CD1c-positive myeloid dendritic cell (primary cell): ENCODE results near the gene RPP30.

ENCODE experiments used
- DNase-seq: peaks from one replicate; pipeline ENCODE4 v3.0.0-alpha.2; 2016; ENCODE audit errors: extremely low spot score

RPP30 gene

GRCh38 chr10:90916392-90917237 lies 44.8 kb downstream of the RPP30 start:
- DNase-seq = no peak

- no peak for DNase-seq
Measured at GRCh38 chr10:90917238-90917967, 45.6 kb downstream of the RPP30 start.

DNA sequence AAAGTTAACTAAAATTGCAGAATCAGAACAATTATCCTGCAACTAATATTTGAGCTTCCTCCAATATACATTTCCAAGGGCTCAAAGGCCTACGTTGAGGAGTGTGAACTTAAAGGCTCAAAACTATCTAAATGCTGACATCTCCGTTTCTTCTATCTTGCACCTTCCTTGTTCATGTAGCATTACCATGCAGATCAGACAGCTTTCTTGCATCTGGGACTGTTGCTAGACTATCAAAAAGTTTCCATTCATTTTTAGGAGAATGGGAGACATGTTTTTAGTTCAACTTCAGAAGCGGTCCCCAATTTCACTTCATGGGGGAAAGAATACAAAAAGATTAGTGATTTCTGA lies 46.2 kb downstream of the RPP30 start:
- DNase-seq = no peak

- no peak for DNase-seq
Measured at GRCh38 chr10:90919683-90920574, 48.2 kb downstream of the RPP30 start.

GRCh38 chr10:90920986-90921666 lies 49.4 kb downstream of the RPP30 start, which contains the start of gene ANKRD1:
Gene ANKRD1 (minus strand): TSS chr10:90921087. CDS start chr10:90921027, 60 bp downstream.
- DNase-seq = no peak

- DNase-seq = no peak
Measured at GRCh38 chr10:90921906-90922305, 50.1 kb downstream of the RPP30 start.

- DNase-seq = no peak
Measured at GRCh38 chr10:90923111-90923731, 51.4 kb downstream of the RPP30 start.

GRCh38 chr10:90924552-90924951 lies 52.8 kb downstream of the RPP30 start:
- no peak for DNase-seq

- no peak for DNase-seq
Measured at GRCh38 chr10:90925079-90926029, 53.6 kb downstream of the RPP30 start.

- no peak for DNase-seq
Measured at GRCh38 chr10:90927293-90927692, 55.5 kb downstream of the RPP30 start.

GRCh38 chr10:90929179-90929578 lies 57.4 kb downstream of the RPP30 start:
- DNase-seq = no peak

GRCh38 chr10:90930070-90930837 lies 58.5 kb downstream of the RPP30 start:
- DNase-seq = no peak

DNA sequence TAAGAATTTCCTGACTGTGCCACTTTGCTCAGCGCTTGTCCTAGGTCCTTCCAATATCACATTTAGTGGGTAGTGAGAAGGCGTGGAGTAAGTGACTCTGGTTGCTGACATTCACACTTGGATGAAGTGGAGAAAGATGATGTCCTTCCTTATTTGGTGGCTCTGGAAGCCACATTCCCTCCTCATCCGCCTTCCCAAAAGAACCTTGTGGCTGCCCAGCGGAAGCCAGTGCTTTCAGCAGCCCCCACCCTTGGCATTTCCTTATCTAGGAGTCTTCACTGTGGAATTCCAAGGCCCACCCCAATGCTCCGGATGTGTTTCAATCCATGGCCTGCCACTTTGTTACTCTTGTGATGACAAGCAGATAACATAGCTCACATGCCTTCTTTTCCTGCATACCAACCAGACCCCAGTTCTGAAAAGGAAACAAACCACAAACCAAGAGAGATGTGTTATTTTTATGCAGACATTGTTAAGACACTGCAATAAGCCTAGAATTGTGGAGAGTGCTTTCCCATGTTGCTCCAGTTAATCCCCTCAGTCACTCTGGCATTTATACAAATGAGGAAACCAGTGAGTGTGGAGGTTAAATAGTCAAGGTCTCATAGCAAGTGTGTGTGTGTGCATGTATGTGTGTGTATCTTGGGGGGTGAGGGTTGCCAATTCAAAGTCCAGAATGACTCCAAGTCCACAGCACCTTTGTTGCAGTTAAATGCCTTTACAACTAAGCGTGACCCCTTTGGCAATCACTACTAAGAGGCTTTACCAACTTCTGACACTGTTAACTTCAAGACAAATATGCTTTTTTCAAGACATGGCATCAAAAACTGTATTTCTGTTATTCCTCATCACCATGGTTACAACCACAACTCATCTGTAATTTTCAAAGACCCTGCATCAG lies 59.4 kb downstream of the RPP30 start:
- no peak for DNase-seq

- no peak for DNase-seq
Measured at GRCh38 chr10:90935581-90936275, 64.0 kb downstream of the RPP30 start.

- no peak for DNase-seq
Measured at GRCh38 chr10:90936276-90936659, 64.5 kb downstream of the RPP30 start.

- no peak for DNase-seq
Measured at GRCh38 chr10:90937645-90938258, 66.0 kb downstream of the RPP30 start.

DNA sequence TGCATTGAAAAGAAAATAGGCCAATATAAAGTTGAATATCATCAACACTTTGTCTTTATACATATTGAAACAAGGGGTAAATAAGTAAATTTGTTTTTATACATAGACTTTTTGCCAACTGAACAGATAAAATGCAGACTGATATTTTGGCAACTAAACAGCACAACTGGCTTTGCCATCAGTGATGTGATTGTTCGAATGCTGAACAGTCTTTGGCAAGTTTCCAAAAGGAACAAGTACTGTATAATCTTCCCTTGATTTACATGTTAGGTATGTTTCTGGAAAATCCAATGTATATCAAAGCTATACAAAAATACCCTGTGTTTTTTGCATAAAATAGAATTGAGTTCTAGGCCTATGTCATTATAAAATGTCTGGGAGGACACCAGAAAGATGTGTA lies 67.3 kb downstream of the RPP30 start:
- no peak for DNase-seq
